ENCODE data around the gene YY1. TPM values are rescaled to one million over a fixed set of nuclear protein-coding genes. Genes with fewer than 3 reads are reported as not detected.

The YY1 gene
- total RNA-seq, 1 donor from 2014 or later: 58.9 TPM

DNA sequence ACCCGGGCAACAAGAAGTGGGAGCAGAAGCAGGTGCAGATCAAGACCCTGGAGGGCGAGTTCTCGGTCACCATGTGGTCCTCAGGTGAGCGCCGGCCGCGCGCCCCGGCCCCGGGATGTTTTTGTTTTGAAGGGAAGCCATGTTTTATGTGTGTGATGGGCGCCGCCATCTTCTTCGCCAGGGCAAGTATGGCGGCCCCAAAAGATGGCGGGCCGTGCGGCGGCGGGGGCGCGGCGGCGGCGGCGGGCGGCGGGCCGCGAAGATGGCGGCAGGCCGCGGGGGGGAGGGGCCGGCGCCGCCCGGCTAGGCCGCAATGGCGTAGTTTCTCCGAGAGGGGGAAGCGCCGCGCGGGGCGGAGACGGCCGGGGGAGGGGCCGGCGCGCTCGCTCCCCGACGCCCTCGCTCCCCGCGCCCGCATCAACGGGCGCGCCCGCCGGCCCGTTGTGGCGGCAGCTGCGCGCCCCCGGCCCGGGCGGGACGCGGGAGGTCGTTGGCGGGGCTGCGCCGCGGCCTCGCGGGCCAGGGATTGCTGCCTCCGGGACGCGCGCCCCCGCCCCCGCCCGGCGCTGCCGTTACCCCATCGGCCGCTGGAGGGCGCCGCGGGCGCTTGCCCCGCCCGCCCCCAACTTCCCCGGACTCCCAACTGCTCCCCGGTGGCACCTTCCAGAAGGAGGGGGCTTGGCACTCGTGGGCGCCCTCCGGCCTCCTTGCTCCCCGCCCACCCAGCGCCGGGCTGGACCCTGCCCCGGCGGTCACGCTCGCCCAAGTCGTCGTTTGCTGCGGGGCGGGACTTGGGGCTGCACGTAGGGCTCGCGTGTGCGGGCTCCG, 1.1 kb downstream of the YY1 start:
- H3K27ac ChIP-seq: peak overlapping the region; percentile 95
- H3K27me3 ChIP-seq: no peaks in the 10 kb centered on the region
- no peak overlapping the region for H2AFZ ChIP-seq (replicated peaks)
- H3K9ac ChIP-seq: peak overlapping the region; percentile 86
- peak overlapping the region; percentile 92 for H3K4me3 ChIP-seq
- H3K9me3 ChIP-seq (ENCODE audit: low read depth): no peaks in the 10 kb centered on the region
- no peaks in the 10 kb centered on the region for H3K36me3 ChIP-seq
- Mint-ChIP-seq H3K9me3 (no peaks in the 10 kb centered on the region), H3K4me3 (peak overlapping the region; percentile 89), H3K36me3 (peaks cover 18% of the 10 kb centered on the region), H3K27me3 (ENCODE audit: insufficient read depth, low read depth) (peaks cover 6% of the 10 kb centered on the region), H3K4me1 (peaks cover 36% of the 10 kb centered on the region), H3K27ac (peak overlapping the region; percentile 39)
- DNase-seq (ENCODE audit: low spot score): peak; percentile 96
- peak overlapping the region; percentile 91 for H3K4me2 ChIP-seq
- peaks cover 38% of the 10 kb centered on the region for H3F3A ChIP-seq (ENCODE audit: low read depth)
- H3K79me2 ChIP-seq (ENCODE audit: low read depth): peaks cover 90% of the 10 kb centered on the region
- H3K4me1 ChIP-seq: peaks cover 15% of the 10 kb centered on the region
- no peak for TF ChIP-seq EZH2phosphoT487 (IDR thresholded peaks at IDR 0.05)
- TF ChIP-seq, protein P1, sequence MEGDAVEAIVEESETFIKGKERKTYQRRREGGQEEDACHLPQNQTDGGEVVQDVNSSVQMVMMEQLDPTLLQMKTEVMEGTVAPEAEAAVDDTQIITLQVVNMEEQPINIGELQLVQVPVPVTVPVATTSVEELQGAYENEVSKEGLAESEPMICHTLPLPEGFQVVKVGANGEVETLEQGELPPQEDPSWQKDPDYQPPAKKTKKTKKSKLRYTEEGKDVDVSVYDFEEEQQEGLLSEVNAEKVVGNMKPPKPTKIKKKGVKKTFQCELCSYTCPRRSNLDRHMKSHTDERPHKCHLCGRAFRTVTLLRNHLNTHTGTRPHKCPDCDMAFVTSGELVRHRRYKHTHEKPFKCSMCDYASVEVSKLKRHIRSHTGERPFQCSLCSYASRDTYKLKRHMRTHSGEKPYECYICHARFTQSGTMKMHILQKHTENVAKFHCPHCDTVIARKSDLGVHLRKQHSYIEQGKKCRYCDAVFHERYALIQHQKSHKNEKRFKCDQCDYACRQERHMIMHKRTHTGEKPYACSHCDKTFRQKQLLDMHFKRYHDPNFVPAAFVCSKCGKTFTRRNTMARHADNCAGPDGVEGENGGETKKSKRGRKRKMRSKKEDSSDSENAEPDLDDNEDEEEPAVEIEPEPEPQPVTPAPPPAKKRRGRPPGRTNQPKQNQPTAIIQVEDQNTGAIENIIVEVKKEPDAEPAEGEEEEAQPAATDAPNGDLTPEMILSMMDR (IDR thresholded peaks at IDR 0.05): peak; percentile 73
- peaks cover 78% of the 10 kb centered on the region for H4K20me1 ChIP-seq (ENCODE audit: low read depth)

DNA sequence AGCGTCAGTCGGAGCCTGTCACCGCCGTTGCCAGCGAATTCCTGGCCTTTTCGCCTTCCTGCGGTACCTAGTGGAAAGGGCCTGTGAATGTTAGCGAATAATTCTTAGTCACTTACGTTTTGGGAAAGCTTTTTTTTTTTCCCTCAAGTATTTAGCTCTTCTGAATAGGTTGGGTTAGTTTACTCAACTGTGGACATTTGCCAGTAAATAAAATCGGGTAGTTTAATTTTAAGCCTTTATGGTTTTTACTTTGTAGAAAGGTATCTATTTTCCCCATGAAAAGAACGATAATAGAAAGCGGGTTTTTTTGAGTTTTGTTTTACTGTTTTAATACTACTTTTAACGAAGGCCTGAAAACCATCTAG, 1.7 kb downstream of the YY1 start:
- peaks cover 35% of the 10 kb centered on the region for H3K4me1 Mint-ChIP-seq
- Histone ChIP-seq H3K4me3 (peak overlapping the region; percentile 65), H3K4me1 (peaks cover 15% of the 10 kb centered on the region), H3K9me3 (ENCODE audit: low read depth) (no peaks in the 10 kb centered on the region), H2AFZ (replicated peaks) (no peak overlapping the region), H3K79me2 (ENCODE audit: low read depth) (peaks cover 90% of the 10 kb centered on the region), H3F3A (ENCODE audit: low read depth) (peaks cover 44% of the 10 kb centered on the region), H3K9ac (peak overlapping the region; percentile 34), H3K27me3 (no peaks in the 10 kb centered on the region), H3K27ac (peak overlapping the region; percentile 30), H3K36me3 (no peaks in the 10 kb centered on the region), H4K20me1 (ENCODE audit: low read depth) (peaks cover 78% of the 10 kb centered on the region), H3K4me2 (peak overlapping the region; percentile 91)
- no peak for DNase-seq (ENCODE audit: low spot score)
- peak overlapping the region; percentile 39 for H3K27ac Mint-ChIP-seq
- H3K4me3 Mint-ChIP-seq: peak overlapping the region; percentile 89
- peaks cover 18% of the 10 kb centered on the region for H3K36me3 Mint-ChIP-seq
- H3K27me3 Mint-ChIP-seq (ENCODE audit: insufficient read depth, low read depth): peaks cover 6% of the 10 kb centered on the region
- TF ChIP-seq, protein P1 (IDR thresholded peaks at IDR 0.05): peak; percentile 3
- no peak for TF ChIP-seq EZH2 (IDR thresholded peaks at IDR 0.05)
- H3K9me3 Mint-ChIP-seq: no peaks in the 10 kb centered on the region

DNA sequence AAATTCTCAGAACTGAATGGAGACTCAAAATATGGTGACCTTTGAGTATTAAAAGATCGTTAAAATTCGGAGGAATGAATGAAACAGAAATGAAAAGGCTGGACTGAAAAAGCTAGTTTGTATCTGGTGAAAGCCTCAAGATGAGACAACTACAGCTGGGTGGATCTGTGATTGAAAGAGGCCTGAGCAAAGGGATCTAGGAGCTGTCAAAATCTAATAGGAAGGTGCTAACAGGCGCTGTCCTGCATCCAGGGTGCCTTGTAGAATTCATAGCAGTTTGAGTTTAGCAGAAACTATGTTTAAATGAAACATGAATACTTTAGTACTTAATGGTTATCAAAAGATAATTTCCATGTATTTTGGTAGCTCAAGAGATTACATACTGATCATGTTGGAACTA, 2.3 kb downstream of the YY1 start:
- H3K27me3 ChIP-seq: no peaks in the 10 kb centered on the region
- peaks cover 18% of the 10 kb centered on the region for H3K36me3 Mint-ChIP-seq
- peaks cover 6% of the 10 kb centered on the region for H3K27me3 Mint-ChIP-seq (ENCODE audit: insufficient read depth, low read depth)
- no peaks in the 10 kb centered on the region for H3K36me3 ChIP-seq
- H4K20me1 ChIP-seq (ENCODE audit: low read depth): peaks cover 78% of the 10 kb centered on the region
- peak overlapping the region; percentile 34 for H3K9ac ChIP-seq
- peaks cover 50% of the 10 kb centered on the region for H3F3A ChIP-seq (ENCODE audit: low read depth)
- DNase-seq (ENCODE audit: low spot score): no peak
- peaks cover 37% of the 10 kb centered on the region for H3K4me1 Mint-ChIP-seq
- no peak overlapping the region for H2AFZ ChIP-seq (replicated peaks)
- H3K79me2 ChIP-seq (ENCODE audit: low read depth): peaks cover 90% of the 10 kb centered on the region
- H3K27ac Mint-ChIP-seq: no peak overlapping the region
- TF ChIP-seq, protein P1 (IDR thresholded peaks at IDR 0.05): no peak
- TF ChIP-seq EZH2phosphoT487 (IDR thresholded peaks at IDR 0.05): no peak
- no peak for TF ChIP-seq EZH2 (IDR thresholded peaks at IDR 0.05)
- no peaks in the 10 kb centered on the region for H3K9me3 Mint-ChIP-seq
- H3K4me3 Mint-ChIP-seq: peak overlapping the region; percentile 89
- H3K4me1 ChIP-seq: peaks cover 14% of the 10 kb centered on the region
- peak overlapping the region; percentile 91 for H3K4me2 ChIP-seq
- H3K4me3 ChIP-seq: peak overlapping the region; percentile 65
- H3K27ac ChIP-seq: no peak overlapping the region
- no peaks in the 10 kb centered on the region for H3K9me3 ChIP-seq (ENCODE audit: low read depth)

Data from neural progenitor cell (in vitro differentiated cells).